GM23338 (cell line): ENCODE measurements around the gene PGPEP1. TPM values are rescaled to one million over a fixed set of nuclear protein-coding genes. Genes with fewer than 3 reads are reported as not detected.

ENCODE experiments used
- ATAC-seq: fragments of 200-7000 bp; cut with Tn5 transposase; 3 replicates; pipeline ENCODE4 v1.9.1; 2020
- DNase-seq: peaks from one replicate; pipeline ENCODE4 v3.0.0-alpha.2; 2015; ENCODE audit warnings: low spot score
- H2AFZ ChIP-seq: fragments of 200-600 bp; sonication (generic); 2 replicates; pipeline ENCODE4 v1.8.0; 2016; ENCODE audit warnings: antibody characterized with exemption, mild to moderate bottlenecking, moderate library complexity
- H3F3A ChIP-seq: fragments of 200-600 bp; sonication (generic); replicated peaks from 2 replicates; pipeline ENCODE4 v1.8.0; 2017; ENCODE audit warnings: antibody characterized with exemption, mixed run types, low read depth
- H3K27ac ChIP-seq: fragments of 200-600 bp; sonication (generic); 2 replicates; pipeline ENCODE4 v1.6.1; 2016; ENCODE audit warnings: low read depth
- H3K27me3 ChIP-seq: fragments of 200-600 bp; sonication (generic); 2 replicates; pipeline ENCODE4 v1.8.0; 2016; ENCODE audit warnings: mild to moderate bottlenecking, mixed run types, moderate library complexity; ENCODE audit not compliant: insufficient read depth
- H3K36me3 ChIP-seq: fragments of 200-600 bp; sonication (generic); 2 replicates; pipeline ENCODE4 v1.8.0; 2016; ENCODE audit warnings: mild to moderate bottlenecking; ENCODE audit not compliant: insufficient read depth
- H3K4me1 ChIP-seq: fragments of 200-600 bp; sonication (generic); 2 replicates; pipeline ENCODE4 v1.8.0; 2016; ENCODE audit warnings: mild to moderate bottlenecking, moderate library complexity; ENCODE audit not compliant: insufficient read depth
- H3K4me2 ChIP-seq: fragments of 200-600 bp; sonication (generic); 2 replicates; pipeline ENCODE4 v1.7.1; 2017; ENCODE audit warnings: mixed run types
- H3K4me3 ChIP-seq: fragments of 200-600 bp; sonication (generic); 2 replicates; pipeline ENCODE4 v1.6.1; 2016; ENCODE audit warnings: mixed run types
- H3K79me2 ChIP-seq: fragments of 200-600 bp; sonication (generic); replicated peaks from 2 replicates; pipeline ENCODE4 v1.8.0; 2017; ENCODE audit warnings: mild to moderate bottlenecking; ENCODE audit not compliant: insufficient read depth
- H3K9me2 ChIP-seq: fragments of 200-600 bp; sonication (generic); 2 replicates; pipeline ENCODE4 v1.8.0; 2017; ENCODE audit not compliant: insufficient read depth
- H4K20me1 ChIP-seq: fragments of 200-600 bp; sonication (generic); replicated peaks from 2 replicates; pipeline ENCODE4 v1.8.0; 2017; ENCODE audit warnings: mild to moderate bottlenecking; ENCODE audit not compliant: insufficient read depth
- H3K27ac Mint-ChIP-seq: 2 replicates; pipeline ENCODE4 v1.8.0; 2020; ENCODE audit warnings: inconsistent platforms, mild to moderate bottlenecking, moderate library complexity, mixed read lengths
- H3K27me3 Mint-ChIP-seq: 3 replicates; pipeline ENCODE4 v1.8.0; 2022; ENCODE audit warnings: low read depth, mild to moderate bottlenecking, moderate library complexity, mixed read lengths, inconsistent platforms; ENCODE audit not compliant: insufficient read depth, poor library complexity
- H3K36me3 Mint-ChIP-seq: 3 replicates; pipeline ENCODE4 v1.8.0; 2021; ENCODE audit warnings: low read depth, mild to moderate bottlenecking, inconsistent platforms, moderate library complexity, mixed read lengths
- H3K4me1 Mint-ChIP-seq: 3 replicates; pipeline ENCODE4 v1.8.0; 2020; ENCODE audit warnings: mild to moderate bottlenecking, inconsistent platforms, mixed read lengths
- H3K4me3 Mint-ChIP-seq: 3 replicates; pipeline ENCODE4 v1.8.0; 2021; ENCODE audit warnings: moderate library complexity, mild to moderate bottlenecking, inconsistent platforms, mixed read lengths
- H3K9me3 Mint-ChIP-seq: 3 replicates; pipeline ENCODE4 v1.8.0; 2020; ENCODE audit warnings: moderate library complexity, mild to moderate bottlenecking, inconsistent platforms, mixed read lengths
- CREB1 ChIP-seq: fragments of 250-450 bp; sonication (Bioruptor Pico); IDR thresholded peaks from 2 replicates; pipeline ENCODE4 v1.5.0; 2020; ENCODE audit warnings: low read depth, mild to moderate bottlenecking, moderate library complexity
- EZH2 ChIP-seq: fragments of 200-600 bp; sonication (generic); IDR thresholded peaks from one replicate; pipeline ENCODE4 v1.8.0; 2017; ENCODE audit warnings: antibody characterized with exemption, mild to moderate bottlenecking, low read depth; ENCODE audit not compliant: unreplicated experiment
- EZH2phosphoT487 ChIP-seq: fragments of 200-600 bp; sonication (generic); IDR thresholded peaks from one replicate; pipeline ENCODE4 v1.8.1; 2018; ENCODE audit warnings: antibody characterized with exemption; ENCODE audit not compliant: unreplicated experiment
- JUNB ChIP-seq: IDR thresholded peaks from one replicate; pipeline ENCODE4 v1.6.1; 2016; ENCODE audit warnings: antibody characterized with exemption; ENCODE audit not compliant: unreplicated experiment
- NANOG ChIP-seq: IDR thresholded peaks from 2 replicates; pipeline ENCODE4 v1.6.1; 2016; ENCODE audit warnings: antibody characterized with exemption, borderline replicate concordance
- POLR2AphosphoS5 ChIP-seq: IDR thresholded peaks from 2 replicates; pipeline ENCODE4 v1.6.1; 2016; ENCODE audit warnings: antibody characterized with exemption, low read depth
- STAT1 ChIP-seq: IDR thresholded peaks from one replicate; pipeline ENCODE4 v1.6.1; 2016; ENCODE audit warnings: antibody characterized with exemption; ENCODE audit not compliant: unreplicated experiment
- ZNF114 ChIP-seq: fragments of 250-450 bp; sonication (Bioruptor Pico); IDR thresholded peaks from 2 replicates; pipeline ENCODE4 v1.5.0; 2020; ENCODE audit warnings: mild to moderate bottlenecking, moderate library complexity
- ZNF331 ChIP-seq: fragments of 250-450 bp; sonication (Bioruptor Pico); IDR thresholded peaks from 2 replicates; pipeline ENCODE4 v1.5.0; 2020; ENCODE audit warnings: low read depth, mild to moderate bottlenecking, moderate library complexity
- polyA plus RNA-seq: library from polyadenylated mRNA; unstranded; fragments of >200 nt; fragmentation: Nextera tagmentation; extraction: Ambion mirVana; gene quantifications from 2 replicates; pipeline ENCODE4 v1.2.1, GENCODE V29; 2016
- total RNA-seq: library from RNA; depleted of rRNA; stranded (reverse); fragments of >200 nt; shearing (Covaris generic); gene quantifications from 2 replicates; pipeline ENCODE4 v1.2.3, GENCODE V29; 2014
- TF ChIP-seq, protein P1 (sequence below): IDR thresholded peaks from 2 replicates; pipeline ENCODE4 v1.6.1; 2016; ENCODE audit warnings: antibody characterized with exemption
- TF ChIP-seq, protein P2 (sequence below): fragments of 250-450 bp; sonication (Bioruptor Pico); IDR thresholded peaks from 2 replicates; pipeline ENCODE4 v1.5.0; 2020; ENCODE audit warnings: mild to moderate bottlenecking, moderate library complexity
- TF ChIP-seq, protein P3 (sequence below): IDR thresholded peaks from one replicate; pipeline ENCODE4 v1.6.1; 2018; ENCODE audit warnings: antibody characterized with exemption; ENCODE audit not compliant: unreplicated experiment
- TF ChIP-seq, protein P4 (sequence below), 2 experiments: fragments of 200-600 bp in 1 of 2; sonication (generic) in 1 of 2; conservative IDR thresholded peaks; 2 replicates each; pipeline versions ENCODE4 v1.5.1 to v1.6.1; 2016 to 2017; ENCODE audit warnings: antibody characterized with exemption in 2 of 2, low read depth in 2 of 2, mild to moderate bottlenecking in 2 of 2, moderate library complexity in 1 of 2

Gene PGPEP1
- total and polyA plus RNA-seq, 2 experiments from 2014 or later: 15.5 to 18.9 TPM

DNA sequence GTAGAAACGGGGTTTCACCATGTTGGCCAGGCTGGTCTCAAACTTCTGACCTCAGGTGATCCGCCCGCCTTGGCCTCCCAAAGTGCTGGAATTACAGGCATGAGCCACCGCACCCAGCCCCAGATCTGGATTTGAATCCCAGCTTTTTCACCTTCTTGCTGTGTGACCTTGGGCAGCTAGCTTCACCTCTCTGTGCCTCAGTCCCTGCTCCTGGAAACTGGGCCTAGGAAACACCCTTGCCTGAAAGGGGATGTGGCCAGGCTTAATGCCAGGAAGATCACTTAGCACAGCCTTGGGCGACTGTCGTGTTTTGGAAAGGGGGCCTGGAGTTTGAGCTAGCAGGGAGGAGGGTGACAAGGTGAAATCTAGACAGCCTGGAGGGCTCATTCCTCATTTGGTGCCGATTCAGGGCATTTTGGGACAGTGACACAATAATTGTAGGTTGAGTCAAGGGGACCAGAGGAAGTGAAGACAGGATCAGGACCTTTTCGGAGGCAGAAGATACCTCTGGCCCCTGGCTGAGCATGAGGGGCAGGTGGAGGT, 1.8 kb downstream of the PGPEP1 start:
- peak overlapping the region; percentile 99; the same call in 1 of the 2 replicates for H3K4me2 ChIP-seq
- H3K4me1 Mint-ChIP-seq: peaks cover 44% of the 10 kb centered on the region

More for the DNA sequence above, 1.8 kb downstream of the PGPEP1 start:
- Histone ChIP-seq H3K4me3 (0 out of 2 replicates have a peak overlapping the region, but pooled peaks have one; percentile 83), H3K4me1 (peaks cover 32% of the 10 kb centered on the region), H3F3A (peaks cover 36% of the 10 kb centered on the region), H2AFZ (no peak overlapping the region), H4K20me1 (no peaks in the 10 kb centered on the region), H3K36me3 (no peaks in the 10 kb centered on the region), H3K27ac (no peak overlapping the region), H3K9me2 (no peaks in the 10 kb centered on the region), H3K79me2 (no peaks in the 10 kb centered on the region; the same call in 1 of the 2 replicates), H3K27me3 (no peaks in the 10 kb centered on the region)
- TF ChIP-seq, protein P1, sequence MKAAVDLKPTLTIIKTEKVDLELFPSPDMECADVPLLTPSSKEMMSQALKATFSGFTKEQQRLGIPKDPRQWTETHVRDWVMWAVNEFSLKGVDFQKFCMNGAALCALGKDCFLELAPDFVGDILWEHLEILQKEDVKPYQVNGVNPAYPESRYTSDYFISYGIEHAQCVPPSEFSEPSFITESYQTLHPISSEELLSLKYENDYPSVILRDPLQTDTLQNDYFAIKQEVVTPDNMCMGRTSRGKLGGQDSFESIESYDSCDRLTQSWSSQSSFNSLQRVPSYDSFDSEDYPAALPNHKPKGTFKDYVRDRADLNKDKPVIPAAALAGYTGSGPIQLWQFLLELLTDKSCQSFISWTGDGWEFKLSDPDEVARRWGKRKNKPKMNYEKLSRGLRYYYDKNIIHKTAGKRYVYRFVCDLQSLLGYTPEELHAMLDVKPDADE: no peak
- TF ChIP-seq NANOG (no peak), CREB1 (no peak), JUNB (no peak), ZNF331 (CRISPR knock-in tag) (no peak), EZH2phosphoT487 (no peak), EZH2 (no peak), STAT1 (no peak), ZNF114 (CRISPR knock-in tag) (no peak), POLR2AphosphoS5 (no peak)
- TF ChIP-seq, protein P2, sequence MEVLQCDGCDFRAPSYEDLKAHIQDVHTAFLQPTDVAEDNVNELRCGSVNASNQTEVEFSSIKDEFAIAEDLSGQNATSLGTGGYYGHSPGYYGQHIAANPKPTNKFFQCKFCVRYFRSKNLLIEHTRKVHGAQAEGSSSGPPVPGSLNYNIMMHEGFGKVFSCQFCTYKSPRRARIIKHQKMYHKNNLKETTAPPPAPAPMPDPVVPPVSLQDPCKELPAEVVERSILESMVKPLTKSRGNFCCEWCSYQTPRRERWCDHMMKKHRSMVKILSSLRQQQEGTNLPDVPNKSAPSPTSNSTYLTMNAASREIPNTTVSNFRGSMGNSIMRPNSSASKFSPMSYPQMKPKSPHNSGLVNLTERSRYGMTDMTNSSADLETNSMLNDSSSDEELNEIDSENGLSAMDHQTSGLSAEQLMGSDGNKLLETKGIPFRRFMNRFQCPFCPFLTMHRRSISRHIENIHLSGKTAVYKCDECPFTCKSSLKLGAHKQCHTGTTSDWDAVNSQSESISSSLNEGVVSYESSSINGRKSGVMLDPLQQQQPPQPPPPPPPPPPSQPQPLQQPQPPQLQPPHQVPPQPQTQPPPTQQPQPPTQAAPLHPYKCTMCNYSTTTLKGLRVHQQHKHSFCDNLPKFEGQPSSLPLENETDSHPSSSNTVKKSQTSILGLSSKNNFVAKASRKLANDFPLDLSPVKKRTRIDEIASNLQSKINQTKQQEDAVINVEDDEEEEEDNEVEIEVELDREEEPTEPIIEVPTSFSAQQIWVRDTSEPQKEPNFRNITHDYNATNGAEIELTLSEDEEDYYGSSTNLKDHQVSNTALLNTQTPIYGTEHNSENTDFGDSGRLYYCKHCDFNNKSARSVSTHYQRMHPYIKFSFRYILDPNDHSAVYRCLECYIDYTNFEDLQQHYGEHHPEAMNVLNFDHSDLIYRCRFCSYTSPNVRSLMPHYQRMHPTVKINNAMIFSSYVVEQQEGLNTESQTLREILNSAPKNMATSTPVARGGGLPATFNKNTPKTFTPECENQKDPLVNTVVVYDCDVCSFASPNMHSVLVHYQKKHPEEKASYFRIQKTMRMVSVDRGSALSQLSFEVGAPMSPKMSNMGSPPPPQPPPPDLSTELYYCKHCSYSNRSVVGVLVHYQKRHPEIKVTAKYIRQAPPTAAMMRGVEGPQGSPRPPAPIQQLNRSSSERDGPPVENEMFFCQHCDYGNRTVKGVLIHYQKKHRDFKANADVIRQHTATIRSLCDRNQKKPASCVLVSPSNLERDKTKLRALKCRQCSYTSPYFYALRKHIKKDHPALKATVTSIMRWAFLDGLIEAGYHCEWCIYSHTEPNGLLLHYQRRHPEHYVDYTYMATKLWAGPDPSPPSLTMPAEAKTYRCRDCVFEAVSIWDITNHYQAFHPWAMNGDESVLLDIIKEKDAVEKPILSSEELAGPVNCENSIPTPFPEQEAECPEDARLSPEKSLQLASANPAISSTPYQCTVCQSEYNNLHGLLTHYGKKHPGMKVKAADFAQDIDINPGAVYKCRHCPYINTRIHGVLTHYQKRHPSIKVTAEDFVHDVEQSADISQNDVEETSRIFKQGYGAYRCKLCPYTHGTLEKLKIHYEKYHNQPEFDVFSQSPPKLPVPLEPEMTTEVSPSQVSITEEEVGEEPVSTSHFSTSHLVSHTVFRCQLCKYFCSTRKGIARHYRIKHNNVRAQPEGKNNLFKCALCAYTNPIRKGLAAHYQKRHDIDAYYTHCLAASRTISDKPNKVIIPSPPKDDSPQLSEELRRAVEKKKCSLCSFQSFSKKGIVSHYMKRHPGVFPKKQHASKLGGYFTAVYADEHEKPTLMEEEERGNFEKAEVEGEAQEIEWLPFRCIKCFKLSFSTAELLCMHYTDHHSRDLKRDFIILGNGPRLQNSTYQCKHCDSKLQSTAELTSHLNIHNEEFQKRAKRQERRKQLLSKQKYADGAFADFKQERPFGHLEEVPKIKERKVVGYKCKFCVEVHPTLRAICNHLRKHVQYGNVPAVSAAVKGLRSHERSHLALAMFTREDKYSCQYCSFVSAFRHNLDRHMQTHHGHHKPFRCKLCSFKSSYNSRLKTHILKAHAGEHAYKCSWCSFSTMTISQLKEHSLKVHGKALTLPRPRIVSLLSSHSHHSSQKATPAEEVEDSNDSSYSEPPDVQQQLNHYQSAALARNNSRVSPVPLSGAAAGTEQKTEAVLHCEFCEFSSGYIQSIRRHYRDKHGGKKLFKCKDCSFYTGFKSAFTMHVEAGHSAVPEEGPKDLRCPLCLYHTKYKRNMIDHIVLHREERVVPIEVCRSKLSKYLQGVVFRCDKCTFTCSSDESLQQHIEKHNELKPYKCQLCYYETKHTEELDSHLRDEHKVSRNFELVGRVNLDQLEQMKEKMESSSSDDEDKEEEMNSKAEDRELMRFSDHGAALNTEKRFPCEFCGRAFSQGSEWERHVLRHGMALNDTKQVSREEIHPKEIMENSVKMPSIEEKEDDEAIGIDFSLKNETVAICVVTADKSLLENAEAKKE (CRISPR knock-in tag): no peak
- TF ChIP-seq, protein P3, sequence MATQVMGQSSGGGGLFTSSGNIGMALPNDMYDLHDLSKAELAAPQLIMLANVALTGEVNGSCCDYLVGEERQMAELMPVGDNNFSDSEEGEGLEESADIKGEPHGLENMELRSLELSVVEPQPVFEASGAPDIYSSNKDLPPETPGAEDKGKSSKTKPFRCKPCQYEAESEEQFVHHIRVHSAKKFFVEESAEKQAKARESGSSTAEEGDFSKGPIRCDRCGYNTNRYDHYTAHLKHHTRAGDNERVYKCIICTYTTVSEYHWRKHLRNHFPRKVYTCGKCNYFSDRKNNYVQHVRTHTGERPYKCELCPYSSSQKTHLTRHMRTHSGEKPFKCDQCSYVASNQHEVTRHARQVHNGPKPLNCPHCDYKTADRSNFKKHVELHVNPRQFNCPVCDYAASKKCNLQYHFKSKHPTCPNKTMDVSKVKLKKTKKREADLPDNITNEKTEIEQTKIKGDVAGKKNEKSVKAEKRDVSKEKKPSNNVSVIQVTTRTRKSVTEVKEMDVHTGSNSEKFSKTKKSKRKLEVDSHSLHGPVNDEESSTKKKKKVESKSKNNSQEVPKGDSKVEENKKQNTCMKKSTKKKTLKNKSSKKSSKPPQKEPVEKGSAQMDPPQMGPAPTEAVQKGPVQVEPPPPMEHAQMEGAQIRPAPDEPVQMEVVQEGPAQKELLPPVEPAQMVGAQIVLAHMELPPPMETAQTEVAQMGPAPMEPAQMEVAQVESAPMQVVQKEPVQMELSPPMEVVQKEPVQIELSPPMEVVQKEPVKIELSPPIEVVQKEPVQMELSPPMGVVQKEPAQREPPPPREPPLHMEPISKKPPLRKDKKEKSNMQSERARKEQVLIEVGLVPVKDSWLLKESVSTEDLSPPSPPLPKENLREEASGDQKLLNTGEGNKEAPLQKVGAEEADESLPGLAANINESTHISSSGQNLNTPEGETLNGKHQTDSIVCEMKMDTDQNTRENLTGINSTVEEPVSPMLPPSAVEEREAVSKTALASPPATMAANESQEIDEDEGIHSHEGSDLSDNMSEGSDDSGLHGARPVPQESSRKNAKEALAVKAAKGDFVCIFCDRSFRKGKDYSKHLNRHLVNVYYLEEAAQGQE: no peak
- TF ChIP-seq, protein P4, sequence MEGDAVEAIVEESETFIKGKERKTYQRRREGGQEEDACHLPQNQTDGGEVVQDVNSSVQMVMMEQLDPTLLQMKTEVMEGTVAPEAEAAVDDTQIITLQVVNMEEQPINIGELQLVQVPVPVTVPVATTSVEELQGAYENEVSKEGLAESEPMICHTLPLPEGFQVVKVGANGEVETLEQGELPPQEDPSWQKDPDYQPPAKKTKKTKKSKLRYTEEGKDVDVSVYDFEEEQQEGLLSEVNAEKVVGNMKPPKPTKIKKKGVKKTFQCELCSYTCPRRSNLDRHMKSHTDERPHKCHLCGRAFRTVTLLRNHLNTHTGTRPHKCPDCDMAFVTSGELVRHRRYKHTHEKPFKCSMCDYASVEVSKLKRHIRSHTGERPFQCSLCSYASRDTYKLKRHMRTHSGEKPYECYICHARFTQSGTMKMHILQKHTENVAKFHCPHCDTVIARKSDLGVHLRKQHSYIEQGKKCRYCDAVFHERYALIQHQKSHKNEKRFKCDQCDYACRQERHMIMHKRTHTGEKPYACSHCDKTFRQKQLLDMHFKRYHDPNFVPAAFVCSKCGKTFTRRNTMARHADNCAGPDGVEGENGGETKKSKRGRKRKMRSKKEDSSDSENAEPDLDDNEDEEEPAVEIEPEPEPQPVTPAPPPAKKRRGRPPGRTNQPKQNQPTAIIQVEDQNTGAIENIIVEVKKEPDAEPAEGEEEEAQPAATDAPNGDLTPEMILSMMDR (conservative IDR thresholded peaks at IDR 0.05; ENCODE audit: low read depth in 2 of 2): no peak
- DNase-seq (no peak), ATAC-seq (no peak)
- peak overlapping the region; percentile 78 for H3K4me3 Mint-ChIP-seq
- H3K36me3 Mint-ChIP-seq: peaks cover 27% of the 10 kb centered on the region
- H3K9me3 Mint-ChIP-seq: peaks cover 3% of the 10 kb centered on the region; the same call in 1 of the 3 replicates
- no peak overlapping the region; the same call in 1 of the 2 replicates for H3K27ac Mint-ChIP-seq
- H3K27me3 Mint-ChIP-seq: peaks cover 28% of the 10 kb centered on the region
